Upper lobe of right lung (tissue), 1 donor: Measurements from ENCODE around the gene GJC1. TPM values are rescaled to one million over a fixed set of nuclear protein-coding genes. Genes with fewer than 3 reads are reported as not detected.

Source experiments
- ATAC-seq: fragments of 200-7000 bp; cut with Tn5 transposase; one replicate; pipeline ENCODE4 v1.9.1; 2020; ENCODE audit warnings: mild to moderate bottlenecking, moderate library complexity
- DNase-seq: peaks from one replicate; pipeline ENCODE4 v3.0.0-alpha.2; 2020
- H3K27ac ChIP-seq: fragments of 200-600 bp; one replicate; pipeline ENCODE4 v1.8.0; 2022
- H3K27me3 ChIP-seq: fragments of 200-600 bp; one replicate; pipeline ENCODE4 v1.8.0; 2022; ENCODE audit warnings: mild to moderate bottlenecking
- H3K36me3 ChIP-seq: fragments of 200-600 bp; one replicate; pipeline ENCODE4 v1.8.0; 2022
- H3K4me1 ChIP-seq: fragments of 200-600 bp; one replicate; pipeline ENCODE4 v1.8.0; 2022
- H3K4me3 ChIP-seq: fragments of 200-600 bp; one replicate; pipeline ENCODE4 v1.8.0; 2022; ENCODE audit warnings: mild to moderate bottlenecking
- H3K9me3 ChIP-seq: fragments of 200-600 bp; one replicate; pipeline ENCODE4 v1.8.0; 2022
- intact Hi-C: fragments of 100-400 bp; cut with DNase I; formaldehyde crosslinking; loops from one replicate; pipeline ENCODE4 v1.11.0; 2022
- total RNA-seq: library from RNA; stranded (reverse); fragmentation: NEBNext Ultra II Directional; extraction: Animal tissue kit (Norgen Biotek cat#: 25700); gene quantifications from one replicate; pipeline ENCODE4 v1.2.1, GENCODE V29; 2021
- TF ChIP-seq, protein P1 (sequence below): fragments of 200-600 bp; IDR thresholded peaks from one replicate; pipeline ENCODE4 v1.8.0; 2022; ENCODE audit warnings: antibody characterized with exemption
- donor health status: DM: no; HTN: yes; CAD: no; lungs with severe emphysema.

The GJC1 gene
- total RNA-seq, 1 donor from 2014 or later = 22.8 TPM

GRCh38 chr17:44792276-44792675 is 37.8 kb downstream of the GJC1 start:
- intact Hi-C loops = no loop called here
- H3K27me3 ChIP-seq = no peaks in the 10 kb centered on the region
- H3K4me3 ChIP-seq = no peak overlapping the region
- DNase-seq (no peak), ATAC-seq (no peak)
- H3K27ac ChIP-seq = no peak overlapping the region
- TF ChIP-seq, protein P1, sequence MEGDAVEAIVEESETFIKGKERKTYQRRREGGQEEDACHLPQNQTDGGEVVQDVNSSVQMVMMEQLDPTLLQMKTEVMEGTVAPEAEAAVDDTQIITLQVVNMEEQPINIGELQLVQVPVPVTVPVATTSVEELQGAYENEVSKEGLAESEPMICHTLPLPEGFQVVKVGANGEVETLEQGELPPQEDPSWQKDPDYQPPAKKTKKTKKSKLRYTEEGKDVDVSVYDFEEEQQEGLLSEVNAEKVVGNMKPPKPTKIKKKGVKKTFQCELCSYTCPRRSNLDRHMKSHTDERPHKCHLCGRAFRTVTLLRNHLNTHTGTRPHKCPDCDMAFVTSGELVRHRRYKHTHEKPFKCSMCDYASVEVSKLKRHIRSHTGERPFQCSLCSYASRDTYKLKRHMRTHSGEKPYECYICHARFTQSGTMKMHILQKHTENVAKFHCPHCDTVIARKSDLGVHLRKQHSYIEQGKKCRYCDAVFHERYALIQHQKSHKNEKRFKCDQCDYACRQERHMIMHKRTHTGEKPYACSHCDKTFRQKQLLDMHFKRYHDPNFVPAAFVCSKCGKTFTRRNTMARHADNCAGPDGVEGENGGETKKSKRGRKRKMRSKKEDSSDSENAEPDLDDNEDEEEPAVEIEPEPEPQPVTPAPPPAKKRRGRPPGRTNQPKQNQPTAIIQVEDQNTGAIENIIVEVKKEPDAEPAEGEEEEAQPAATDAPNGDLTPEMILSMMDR = no peak
- H3K36me3 ChIP-seq = no peaks in the 10 kb centered on the region
- H3K4me1 ChIP-seq = peaks cover 7% of the 10 kb centered on the region
- H3K9me3 ChIP-seq = no peaks in the 10 kb centered on the region

GRCh38 chr17:44788139-44788538 is 41.9 kb downstream of the GJC1 start:
- intact Hi-C loops = no loop called here
- DNase-seq (peak; percentile 21), ATAC-seq (no peak)
- H3K9me3 ChIP-seq = no peaks in the 10 kb centered on the region
- no peak overlapping the region for H3K4me3 ChIP-seq
- H3K36me3 ChIP-seq = no peaks in the 10 kb centered on the region
- H3K27ac ChIP-seq = no peak overlapping the region
- H3K4me1 ChIP-seq = peaks cover 11% of the 10 kb centered on the region
- TF ChIP-seq, protein P1 = no peak
- H3K27me3 ChIP-seq = no peaks in the 10 kb centered on the region

DNA sequence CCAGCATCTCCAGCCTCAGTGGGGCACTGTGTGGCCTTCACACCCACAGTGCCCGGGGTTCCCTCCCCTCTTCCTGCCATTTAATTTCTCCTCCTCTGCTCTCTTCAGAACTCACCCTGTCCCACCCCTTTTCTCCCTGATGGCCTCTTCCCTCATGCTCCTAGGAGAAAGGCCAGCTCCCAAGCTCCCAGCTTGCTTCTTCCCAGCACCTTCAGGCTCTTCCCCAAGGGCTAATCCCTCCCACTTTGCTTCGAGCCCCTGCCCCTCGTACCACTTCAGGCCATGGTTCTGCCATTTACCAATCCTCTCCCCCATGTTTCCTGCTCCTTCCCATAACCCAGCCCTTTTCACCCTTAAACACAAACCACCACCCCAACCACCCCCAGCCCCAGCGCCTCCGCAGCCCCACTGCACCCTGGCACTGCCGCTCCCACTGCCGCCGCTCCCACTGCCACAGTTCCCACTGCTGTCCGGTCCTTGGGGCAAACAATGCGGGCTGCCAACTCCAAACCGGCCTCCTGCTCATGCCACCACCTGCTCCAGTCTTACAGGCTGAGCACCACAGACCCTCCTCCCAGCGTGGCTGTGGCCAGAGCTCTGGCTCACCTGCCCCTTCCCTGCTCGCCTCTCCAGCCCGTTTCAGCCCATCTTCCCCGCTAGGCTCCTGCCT is 42.7 kb downstream of the GJC1 start:
- ATAC-seq = peak; percentile 33
- H3K4me1 ChIP-seq = peaks cover 11% of the 10 kb centered on the region

DNA sequence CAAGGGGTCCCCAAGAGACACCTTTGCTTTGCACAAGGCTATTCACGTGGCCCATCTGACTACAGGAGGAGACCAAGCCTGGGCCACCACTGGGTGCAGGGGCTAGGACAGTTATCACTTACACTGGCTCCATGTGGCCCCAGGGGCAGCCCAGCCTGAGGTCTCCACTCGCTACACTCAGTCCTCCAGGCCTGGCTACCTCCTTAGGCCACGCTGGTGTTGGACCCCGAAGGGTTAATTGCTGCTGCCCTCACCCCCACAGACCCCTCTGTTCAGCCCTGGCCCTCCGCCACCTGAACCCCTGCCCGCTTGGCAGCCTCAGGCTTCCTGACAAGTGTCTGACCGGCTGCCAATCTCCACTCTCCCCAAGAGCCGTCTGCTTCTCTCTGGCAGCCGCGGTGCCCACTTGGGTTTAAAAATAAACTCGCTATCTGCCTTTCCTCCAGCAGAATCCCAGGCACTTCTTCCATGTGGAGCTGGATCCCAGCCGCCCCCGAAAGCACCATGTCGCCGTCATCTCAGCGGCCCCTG is 43.5 kb downstream of the GJC1 start:
- Histone ChIP-seq H3K36me3 (no peaks in the 10 kb centered on the region), H3K4me3 (no peak overlapping the region), H3K4me1 (peaks cover 15% of the 10 kb centered on the region), H3K9me3 (no peaks in the 10 kb centered on the region), H3K27me3 (no peaks in the 10 kb centered on the region), H3K27ac (no peak overlapping the region)
- TF ChIP-seq, protein P1 = no peak
- ATAC-seq = peak; percentile 38
- intact Hi-C loops = no loop called here
- DNase-seq = peak; percentile 65

More for the DNA sequence above, 42.7 kb downstream of the GJC1 start:
- Histone ChIP-seq H3K27ac (no peak overlapping the region), H3K4me3 (no peak overlapping the region), H3K9me3 (no peaks in the 10 kb centered on the region), H3K36me3 (no peaks in the 10 kb centered on the region), H3K27me3 (no peaks in the 10 kb centered on the region)
- DNase-seq = peak; percentile 64
- TF ChIP-seq, protein P1 = no peak
- intact Hi-C loops = no loop called here

GRCh38 chr17:44785921-44786320 is 44.2 kb downstream of the GJC1 start:
- intact Hi-C loops = no loop called here
- no peak overlapping the region for H3K4me3 ChIP-seq
- no peaks in the 10 kb centered on the region for H3K36me3 ChIP-seq
- H3K9me3 ChIP-seq = no peaks in the 10 kb centered on the region
- H3K4me1 ChIP-seq = peaks cover 19% of the 10 kb centered on the region
- DNase-seq (peak; percentile 71), ATAC-seq (peak; percentile 78)
- H3K27ac ChIP-seq = no peak overlapping the region
- TF ChIP-seq, protein P1 = no peak
- H3K27me3 ChIP-seq = no peaks in the 10 kb centered on the region
